OCI-LY3 (cell line): ENCODE measurements around the gene HCK.

Source experiments
- EZH2phosphoT487 ChIP-seq: fragments of 200-600 bp; shearing (Covaris generic); IDR thresholded peaks from 2 replicates; pipeline ENCODE4 v1.6.1; 2018; ENCODE audit warnings: antibody characterized with exemption, mixed run types, low read depth
- TF ChIP-seq, protein P1 (sequence below): fragments of 200-600, 300-600 bp; sonication (generic); IDR thresholded peaks from 2 replicates; pipeline ENCODE4 v1.5.1; 2014; ENCODE audit warnings: antibody characterized with exemption, low read length, low read depth

DNA sequence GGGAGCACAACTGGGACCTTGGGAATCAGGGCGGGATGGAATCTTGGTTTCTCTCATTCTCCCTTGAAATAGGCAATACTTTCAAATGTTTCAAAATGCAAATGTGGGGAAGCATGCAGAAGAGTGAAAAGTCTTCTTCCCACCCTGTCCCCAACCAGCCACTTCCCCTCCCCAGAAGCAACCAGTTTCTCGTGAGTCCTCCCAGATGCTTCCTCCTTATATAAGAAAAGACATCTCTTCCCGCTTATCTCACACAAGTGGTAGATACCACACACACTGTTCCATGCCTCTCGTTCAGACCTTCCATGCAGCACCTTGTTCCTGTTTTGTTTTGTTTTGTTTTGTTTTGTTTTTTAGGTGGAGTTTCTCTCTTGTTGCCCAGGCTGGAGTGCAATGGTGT lies 25.1 kb downstream of the HCK start:
- TF ChIP-seq, protein P1, sequence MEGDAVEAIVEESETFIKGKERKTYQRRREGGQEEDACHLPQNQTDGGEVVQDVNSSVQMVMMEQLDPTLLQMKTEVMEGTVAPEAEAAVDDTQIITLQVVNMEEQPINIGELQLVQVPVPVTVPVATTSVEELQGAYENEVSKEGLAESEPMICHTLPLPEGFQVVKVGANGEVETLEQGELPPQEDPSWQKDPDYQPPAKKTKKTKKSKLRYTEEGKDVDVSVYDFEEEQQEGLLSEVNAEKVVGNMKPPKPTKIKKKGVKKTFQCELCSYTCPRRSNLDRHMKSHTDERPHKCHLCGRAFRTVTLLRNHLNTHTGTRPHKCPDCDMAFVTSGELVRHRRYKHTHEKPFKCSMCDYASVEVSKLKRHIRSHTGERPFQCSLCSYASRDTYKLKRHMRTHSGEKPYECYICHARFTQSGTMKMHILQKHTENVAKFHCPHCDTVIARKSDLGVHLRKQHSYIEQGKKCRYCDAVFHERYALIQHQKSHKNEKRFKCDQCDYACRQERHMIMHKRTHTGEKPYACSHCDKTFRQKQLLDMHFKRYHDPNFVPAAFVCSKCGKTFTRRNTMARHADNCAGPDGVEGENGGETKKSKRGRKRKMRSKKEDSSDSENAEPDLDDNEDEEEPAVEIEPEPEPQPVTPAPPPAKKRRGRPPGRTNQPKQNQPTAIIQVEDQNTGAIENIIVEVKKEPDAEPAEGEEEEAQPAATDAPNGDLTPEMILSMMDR, result no peak
- TF ChIP-seq EZH2phosphoT487, result no peak
